Adipocyte (in vitro differentiated cells): ENCODE measurements around the gene PTPDC1.

ENCODE experiments used
- DNase-seq: peaks from one replicate; pipeline ENCODE4 v3.0.0-alpha.2; 2015; ENCODE audit warnings: low read depth
- H3K27me3 ChIP-seq: replicated peaks from 2 replicates; pipeline ENCODE4 v1.7.0; 2013; ENCODE audit warnings: mild to moderate bottlenecking, low read length, moderate library complexity; ENCODE audit not compliant: control insufficient read depth, insufficient read depth
- H3K36me3 ChIP-seq: 2 replicates; pipeline ENCODE4 v1.7.0; 2013; ENCODE audit warnings: low read length, mild to moderate bottlenecking, moderate library complexity; ENCODE audit not compliant: control insufficient read depth, insufficient read depth, severe bottlenecking
- H3K4me1 ChIP-seq: 2 replicates; pipeline ENCODE4 v1.7.0; 2013; ENCODE audit warnings: mild to moderate bottlenecking, low read length, moderate library complexity; ENCODE audit not compliant: control insufficient read depth, insufficient read depth
- H3K4me3 ChIP-seq: 2 replicates; pipeline ENCODE4 v1.7.0; 2013; ENCODE audit warnings: mild to moderate bottlenecking, low read length, moderate library complexity
- H3K9ac ChIP-seq: 2 replicates; pipeline ENCODE4 v1.7.0; 2013; ENCODE audit warnings: mild to moderate bottlenecking, low read length, moderate library complexity
- H3K9me3 ChIP-seq: 2 replicates; pipeline ENCODE4 v1.7.0; 2013; ENCODE audit warnings: mild to moderate bottlenecking, low read length, moderate library complexity; ENCODE audit not compliant: control insufficient read depth

PTPDC1 gene

DNA sequence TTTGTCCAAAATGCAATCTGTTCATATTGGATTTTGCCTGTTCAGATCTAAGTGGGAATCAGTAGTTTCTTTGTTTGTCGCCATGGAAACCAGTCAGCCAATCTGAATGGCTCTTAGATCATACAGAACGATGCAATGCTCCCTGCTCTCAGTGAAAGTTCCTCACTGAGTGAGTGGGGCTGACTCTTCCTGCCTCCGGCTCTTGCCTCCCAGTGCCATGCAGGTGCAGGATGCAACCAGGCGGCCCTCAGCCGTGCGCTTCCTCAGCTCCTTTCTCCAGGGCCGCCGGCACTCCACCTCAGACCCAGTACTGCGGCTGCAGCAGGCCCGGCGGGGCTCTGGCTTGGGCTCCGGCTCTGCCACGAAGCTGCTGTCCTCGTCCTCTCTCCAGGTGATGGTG, at the start of gene PTPDC1:
TSS of gene PTPDC1 (plus strand) at position 151 of the 400 bp plus-strand sequence. CDS start at position 218, 67 bp downstream.
- Histone ChIP-seq H3K36me3 (peaks cover 3% of the 10 kb centered on the region), H3K4me3 (no peak within 1 kb of the TSS), H3K4me1 (peaks cover 13% of the 10 kb centered on the region), H3K9me3 (no peaks in the 10 kb centered on the region), H3K27me3 (no peaks in the 10 kb centered on the region), H3K9ac (no peak within 1 kb of the TSS)
- DNase-seq, result peak; percentile 95

- no peaks in the 10 kb centered on the region for H3K36me3 ChIP-seq
- DNase-seq, result no peak
- H3K27me3 ChIP-seq, result no peaks in the 10 kb centered on the region
- H3K9ac ChIP-seq, result no peak overlapping the region
- H3K4me3 ChIP-seq, result no peak overlapping the region
- no peaks in the 10 kb centered on the region for H3K9me3 ChIP-seq
- peaks cover 10% of the 10 kb centered on the region for H3K4me1 ChIP-seq
Observed at GRCh38 chr9:94034511-94034910, 49.8 kb upstream of the PTPDC1 start.

DNA sequence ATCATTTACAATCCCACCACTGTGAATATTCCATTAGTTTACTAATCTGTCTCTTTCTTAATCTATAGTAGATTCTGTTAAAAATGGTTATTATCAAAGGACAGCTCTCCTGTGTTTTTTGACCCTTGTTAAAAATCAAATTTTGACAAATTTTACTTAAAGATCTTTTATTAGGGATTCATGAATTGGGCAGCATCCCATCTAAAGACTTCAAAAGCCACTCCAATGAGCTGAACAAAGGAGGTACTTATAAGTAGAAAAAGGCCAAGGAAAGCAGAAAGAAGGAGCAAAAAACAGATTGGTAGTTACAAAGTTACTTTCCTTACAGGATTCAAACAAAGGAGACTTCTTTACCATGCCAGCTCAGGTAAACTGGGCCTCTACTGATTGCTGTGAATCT, 44.5 kb upstream of the PTPDC1 start:
- Histone ChIP-seq H3K4me3 (no peak overlapping the region), H3K36me3 (peaks cover 4% of the 10 kb centered on the region), H3K4me1 (no peaks in the 10 kb centered on the region), H3K9me3 (no peaks in the 10 kb centered on the region), H3K9ac (no peak overlapping the region), H3K27me3 (no peaks in the 10 kb centered on the region)
- DNase-seq, result no peak

DNA sequence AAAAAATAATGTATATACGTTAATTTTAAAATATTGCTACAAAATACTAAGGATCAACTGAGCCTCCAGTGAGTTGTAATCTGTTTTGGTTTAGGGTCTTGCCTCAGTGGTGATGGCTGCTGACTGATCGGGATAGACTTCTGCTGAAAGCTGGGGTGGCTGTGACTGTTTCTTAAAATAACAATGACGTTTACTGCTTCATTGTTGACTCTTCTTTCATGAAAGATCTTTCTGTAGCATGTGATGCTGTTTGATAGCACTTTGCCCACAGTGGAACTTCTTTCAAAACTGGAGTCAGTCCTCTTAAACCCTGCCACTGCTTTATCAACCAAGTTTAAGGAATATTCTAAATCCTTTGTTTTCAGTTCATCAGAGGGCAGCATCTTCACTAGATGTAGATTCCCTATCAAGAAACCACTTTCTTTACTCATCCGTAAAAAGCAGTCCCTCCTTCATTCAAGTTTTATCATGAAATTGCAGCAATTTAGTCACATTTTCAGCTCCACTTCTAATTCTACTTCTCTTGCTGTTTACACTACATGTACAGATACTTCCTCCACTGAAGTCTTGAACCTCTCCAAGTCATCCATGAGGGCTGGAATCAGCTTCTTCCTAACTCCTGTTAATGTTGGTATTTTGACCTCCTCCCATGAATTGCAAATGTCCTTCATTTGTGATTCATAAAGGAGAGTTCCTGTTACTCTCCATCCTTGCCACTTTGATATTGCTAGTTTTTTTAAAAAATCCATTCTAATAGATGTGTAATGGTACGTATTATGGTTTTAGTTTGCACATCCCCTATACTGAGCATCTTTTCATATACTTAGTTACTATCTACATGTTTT, 41.5 kb upstream of the PTPDC1 start:
- H3K36me3 ChIP-seq, result peaks cover 4% of the 10 kb centered on the region
- no peak for DNase-seq
- no peaks in the 10 kb centered on the region for H3K27me3 ChIP-seq
- no peaks in the 10 kb centered on the region for H3K9me3 ChIP-seq
- H3K4me1 ChIP-seq, result no peaks in the 10 kb centered on the region
- no peak overlapping the region for H3K9ac ChIP-seq
- no peak overlapping the region for H3K4me3 ChIP-seq

GRCh38 chr9:94054716-94055115, 29.5 kb upstream of the PTPDC1 start:
- Histone ChIP-seq H3K36me3 (peaks cover 2% of the 10 kb centered on the region), H3K4me1 (peaks cover 13% of the 10 kb centered on the region), H3K9me3 (no peaks in the 10 kb centered on the region), H3K27me3 (no peaks in the 10 kb centered on the region), H3K4me3 (no peak overlapping the region), H3K9ac (no peak overlapping the region)
- no peak for DNase-seq

DNA sequence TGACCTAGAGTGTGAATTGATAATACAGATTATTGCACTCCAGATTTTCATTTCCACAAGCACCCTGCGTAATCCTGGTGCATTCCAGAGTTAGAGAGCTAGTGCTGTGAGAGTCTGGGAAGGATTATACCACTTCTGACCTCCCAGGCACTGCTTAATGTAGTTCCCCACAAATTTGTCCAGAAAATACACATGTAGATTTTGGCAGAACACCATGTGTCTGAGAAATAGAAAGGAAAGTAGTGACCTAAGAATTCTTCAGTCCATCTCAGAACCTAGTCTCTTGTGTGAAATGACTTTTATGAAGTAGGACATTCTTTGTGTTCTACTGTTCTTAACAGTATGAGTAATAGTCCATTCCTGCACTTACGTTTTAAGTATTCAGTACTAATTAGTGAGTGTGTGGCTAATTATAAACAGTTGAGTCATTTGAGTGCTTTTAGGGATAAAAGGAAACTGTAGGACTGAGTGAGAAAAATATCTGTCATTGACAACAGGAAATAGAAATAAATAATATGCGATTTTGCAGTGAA, 27.8 kb upstream of the PTPDC1 start:
- peaks cover 6% of the 10 kb centered on the region for H3K36me3 ChIP-seq
- peak; percentile 68 for DNase-seq
- peak overlapping the region; percentile 17 for H3K9ac ChIP-seq
- no peaks in the 10 kb centered on the region for H3K27me3 ChIP-seq
- H3K4me3 ChIP-seq, result peak overlapping the region; percentile 41
- H3K4me1 ChIP-seq, result peaks cover 13% of the 10 kb centered on the region
- H3K9me3 ChIP-seq, result peaks cover under 1% of the 10 kb centered on the region

GRCh38 chr9:94057918-94058317, 26.3 kb upstream of the PTPDC1 start:
- Histone ChIP-seq H3K9ac (no peak overlapping the region), H3K4me3 (no peak overlapping the region), H3K4me1 (peaks cover 13% of the 10 kb centered on the region), H3K27me3 (no peaks in the 10 kb centered on the region), H3K9me3 (peaks cover 7% of the 10 kb centered on the region), H3K36me3 (peaks cover 6% of the 10 kb centered on the region)
- no peak for DNase-seq

GRCh38 chr9:94061864-94062263, 22.4 kb upstream of the PTPDC1 start:
- H3K4me3 ChIP-seq, result no peak overlapping the region
- H3K9me3 ChIP-seq, result peaks cover 7% of the 10 kb centered on the region
- DNase-seq, result no peak
- no peaks in the 10 kb centered on the region for H3K27me3 ChIP-seq
- H3K4me1 ChIP-seq, result peaks cover 21% of the 10 kb centered on the region
- peaks cover 6% of the 10 kb centered on the region for H3K36me3 ChIP-seq
- no peak overlapping the region for H3K9ac ChIP-seq

- Histone ChIP-seq H3K27me3 (no peaks in the 10 kb centered on the region), H3K36me3 (peaks cover 10% of the 10 kb centered on the region), H3K4me1 (peaks cover 18% of the 10 kb centered on the region), H3K9me3 (peaks cover 7% of the 10 kb centered on the region), H3K9ac (no peak overlapping the region), H3K4me3 (no peak overlapping the region)
- DNase-seq, result peak; percentile 90
Observed at GRCh38 chr9:94065535-94065961, 18.7 kb upstream of the PTPDC1 start.

- Histone ChIP-seq H3K4me3 (no peak overlapping the region), H3K9ac (no peak overlapping the region), H3K9me3 (peaks cover 7% of the 10 kb centered on the region), H3K27me3 (no peaks in the 10 kb centered on the region), H3K4me1 (peaks cover 18% of the 10 kb centered on the region), H3K36me3 (peaks cover 19% of the 10 kb centered on the region)
- no peak for DNase-seq
Observed at GRCh38 chr9:94068257-94068656, 16.0 kb upstream of the PTPDC1 start.

DNA sequence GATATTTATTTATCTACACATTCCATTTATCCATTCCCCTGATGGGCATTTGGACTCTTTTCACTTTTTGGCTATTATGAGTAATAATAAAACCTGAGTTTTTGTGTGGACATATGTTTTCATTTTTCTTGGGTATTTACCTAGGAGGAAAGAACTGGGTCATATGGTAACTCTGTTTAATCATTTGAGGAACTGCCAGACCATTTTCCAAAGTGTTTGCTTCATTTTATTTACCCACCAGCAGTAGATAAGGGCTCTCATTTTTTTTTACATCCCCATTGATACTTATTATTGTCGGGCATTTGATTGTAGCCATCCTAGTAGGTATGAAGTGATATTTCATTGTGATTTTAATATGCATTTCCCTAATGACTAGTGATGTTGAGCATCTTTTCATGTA, 7.7 kb upstream of the PTPDC1 start:
- H3K9me3 ChIP-seq, result no peaks in the 10 kb centered on the region
- no peak overlapping the region for H3K9ac ChIP-seq
- no peak overlapping the region for H3K4me3 ChIP-seq
- peaks cover 19% of the 10 kb centered on the region for H3K36me3 ChIP-seq
- no peak for DNase-seq
- no peaks in the 10 kb centered on the region for H3K4me1 ChIP-seq
- no peaks in the 10 kb centered on the region for H3K27me3 ChIP-seq
